ENCODE results near the gene GRM4.
"Not testable (repeated sequence)": the region's sequence is repeated elsewhere in the genome, so short reads cannot be mapped to it uniquely, and the experiment has no call there.

GRM4 gene

DNA sequence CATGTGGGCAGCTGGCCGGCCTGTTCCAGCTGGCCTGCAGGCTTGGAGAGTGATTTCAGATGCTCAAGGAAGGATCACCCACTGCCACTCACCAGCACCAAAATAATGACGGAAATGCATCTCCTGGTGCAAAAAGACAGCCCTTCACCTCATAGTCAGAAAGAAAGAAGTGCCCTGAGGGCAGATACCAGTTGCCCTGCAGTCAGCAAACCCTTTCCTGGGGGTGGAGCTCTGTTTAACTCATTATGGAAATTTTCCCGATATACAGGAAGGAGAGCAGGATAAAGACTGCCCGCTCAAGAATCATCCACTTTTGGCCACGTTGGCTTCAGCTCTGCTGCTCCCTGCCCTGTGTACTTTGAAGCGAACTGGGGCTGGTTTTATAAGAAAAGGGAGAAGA, 127.9 kb downstream of the GRM4 start:
- no peak overlapping the region for H2BK12ac ChIP-seq (ENCODE audit: low read length in 2 of 2)
- H3K14ac ChIP-seq (ENCODE audit: low read length in 2 of 2): no peak overlapping the region
- H3K18ac ChIP-seq (ENCODE audit: low read depth in 1 of 2, low read length in 2 of 2): no peak overlapping the region
- H3K27ac ChIP-seq (ENCODE audit: low read length, poor library complexity, severe bottlenecking): no peak overlapping the region
- no peak overlapping the region for H3K4ac ChIP-seq (ENCODE audit: low read depth in 1 of 2, low read length in 2 of 2)
- H4K8ac ChIP-seq (ENCODE audit: low read length): no peak overlapping the region
- H3K23ac ChIP-seq (ENCODE audit: low read length in 2 of 2): no peak overlapping the region
- no peak overlapping the region for H2BK15ac ChIP-seq (ENCODE audit: low read depth, poor library complexity, severe bottlenecking)
- H4K91ac ChIP-seq (ENCODE audit: low read length): no peak overlapping the region
- no peak overlapping the region for H2AK5ac ChIP-seq (ENCODE audit: low read length, severe bottlenecking)
- H3K79me1 ChIP-seq (replicated peaks; ENCODE audit: low read length, poor library complexity, severe bottlenecking): no peaks in the 10 kb centered on the region
- no peak for DNase-seq
- H2AFZ ChIP-seq (ENCODE audit: low read depth, low read length): no peak overlapping the region
- H3K4me3 ChIP-seq (ENCODE audit: insufficient read depth in 1 of 2, low read depth in 1 of 2, low read length in 2 of 2): no peak overlapping the region
- H3K4me2 ChIP-seq (ENCODE audit: low read length, poor library complexity, severe bottlenecking): no peak overlapping the region
- no peak overlapping the region for H2BK5ac ChIP-seq (ENCODE audit: low read depth, low read length, poor library complexity, severe bottlenecking)
- H3K4me1 ChIP-seq (ENCODE audit: control insufficient read depth, insufficient read depth, low read depth, low read length): no peaks in the 10 kb centered on the region
- no peak overlapping the region for H3K9ac ChIP-seq (ENCODE audit: low read length)
- 82% methylated on average over 6 of the region's 6 CpGs for WGBS
- no peaks in the 10 kb centered on the region for H3K36me3 ChIP-seq (ENCODE audit: control insufficient read depth in 1 of 2, insufficient read depth in 2 of 2, low read depth in 1 of 2, low read length in 2 of 2)
- H3K27me3 ChIP-seq (ENCODE audit: control insufficient read depth in 1 of 2, insufficient read depth in 1 of 2, low read length in 2 of 2): peaks cover 19 to 70% of the 10 kb centered on the region in 2 experiments
- H2BK120ac ChIP-seq (ENCODE audit: low read depth, low read length): no peak overlapping the region
- no peaks in the 10 kb centered on the region for H3K9me3 ChIP-seq (ENCODE audit: control insufficient read depth, low read length)

- H3K27ac ChIP-seq (ENCODE audit: low read length, poor library complexity, severe bottlenecking): no peak overlapping the region
- no peak overlapping the region for H4K91ac ChIP-seq (ENCODE audit: low read length)
- no peak overlapping the region for H2AFZ ChIP-seq (ENCODE audit: low read depth, low read length)
- H2BK12ac ChIP-seq (ENCODE audit: low read length in 2 of 2): no peak overlapping the region
- no peak overlapping the region for H2BK15ac ChIP-seq (ENCODE audit: low read depth, poor library complexity, severe bottlenecking)
- H3K4ac ChIP-seq (ENCODE audit: low read depth in 1 of 2, low read length in 2 of 2): no peak overlapping the region
- no peaks in the 10 kb centered on the region for H3K36me3 ChIP-seq (ENCODE audit: control insufficient read depth in 1 of 2, insufficient read depth in 2 of 2, low read depth in 1 of 2, low read length in 2 of 2)
- H3K14ac ChIP-seq (ENCODE audit: low read length in 2 of 2): no peak overlapping the region
- no peak overlapping the region for H3K18ac ChIP-seq (ENCODE audit: low read depth in 1 of 2, low read length in 2 of 2)
- H3K79me1 ChIP-seq (replicated peaks; ENCODE audit: low read length, poor library complexity, severe bottlenecking): no peaks in the 10 kb centered on the region
- H3K4me2 ChIP-seq (ENCODE audit: low read length, poor library complexity, severe bottlenecking): no peak overlapping the region
- H2BK120ac ChIP-seq (ENCODE audit: low read depth, low read length): no peak overlapping the region
- no peaks in the 10 kb centered on the region for H3K4me1 ChIP-seq (ENCODE audit: control insufficient read depth, insufficient read depth, low read depth, low read length)
- H2BK5ac ChIP-seq (ENCODE audit: low read depth, low read length, poor library complexity, severe bottlenecking): no peak overlapping the region
- H3K23ac ChIP-seq (ENCODE audit: low read length in 2 of 2): no peak overlapping the region
- DNase-seq: no peak
- peaks cover 15 to 63% of the 10 kb centered on the region in 2 experiments for H3K27me3 ChIP-seq (ENCODE audit: control insufficient read depth in 1 of 2, insufficient read depth in 1 of 2, low read length in 2 of 2)
- H2AK5ac ChIP-seq (ENCODE audit: low read length, severe bottlenecking): no peak overlapping the region
- peaks cover 2% of the 10 kb centered on the region for H3K9me3 ChIP-seq (ENCODE audit: control insufficient read depth, low read length)
- no peak overlapping the region for H4K8ac ChIP-seq (ENCODE audit: low read length)
- H3K9ac ChIP-seq (ENCODE audit: low read length): no peak overlapping the region
- no peak overlapping the region for H3K4me3 ChIP-seq (ENCODE audit: insufficient read depth in 1 of 2, low read depth in 1 of 2, low read length in 2 of 2)
- 96% methylated on average over 51 of the region's 54 CpGs for whole genome bisulfite sequencing
Observed at GRCh38 chr6:34017106-34017805, 128.6 kb downstream of the GRM4 start.

DNA sequence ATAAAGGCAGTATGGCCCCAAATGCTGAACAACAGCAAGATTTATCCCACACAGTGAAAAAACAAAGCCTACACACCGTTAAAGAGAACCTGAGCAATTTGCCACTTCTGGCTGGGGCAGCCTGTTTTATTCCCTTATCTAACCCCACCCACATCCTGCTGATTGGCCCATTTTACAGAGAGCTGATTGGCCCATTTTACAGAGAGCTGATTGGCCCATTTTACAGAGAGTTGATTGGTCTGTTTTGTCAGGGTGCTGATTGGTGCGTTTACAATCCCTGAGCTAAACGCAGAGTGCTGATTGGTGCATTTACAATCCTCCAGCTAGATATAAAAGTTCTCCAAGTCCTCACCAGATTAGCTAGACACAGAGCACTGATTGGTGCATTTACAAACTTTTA, 129.3 kb downstream of the GRM4 start:
- H2BK12ac ChIP-seq (ENCODE audit: low read length in 2 of 2); H3K36me3 ChIP-seq (ENCODE audit: control insufficient read depth in 1 of 2, insufficient read depth in 2 of 2, low read depth in 1 of 2, low read length in 2 of 2): not testable (repeated sequence)
- 93% methylated on average over 3 of the region's 3 CpGs for WGBS

GRCh38 chr6:34015586-34015985, 130.3 kb downstream of the GRM4 start:
- WGBS: 64% methylated on average over 6 of the region's 6 CpGs

More for the DNA sequence above, 129.3 kb downstream of the GRM4 start:
- H2AK5ac ChIP-seq (ENCODE audit: low read length, severe bottlenecking); H4K8ac ChIP-seq (ENCODE audit: low read length); H3K4me3 ChIP-seq (ENCODE audit: insufficient read depth in 1 of 2, low read depth in 1 of 2, low read length in 2 of 2); DNase-seq; H2BK15ac ChIP-seq (ENCODE audit: low read depth, poor library complexity, severe bottlenecking); H3K23ac ChIP-seq (ENCODE audit: low read length in 2 of 2); H3K18ac ChIP-seq (ENCODE audit: low read depth in 1 of 2, low read length in 2 of 2); H2BK5ac ChIP-seq (ENCODE audit: low read depth, low read length, poor library complexity, severe bottlenecking); H2BK120ac ChIP-seq (ENCODE audit: low read depth, low read length); H3K27ac ChIP-seq (ENCODE audit: low read length, poor library complexity, severe bottlenecking); H3K9ac ChIP-seq (ENCODE audit: low read length); H3K4ac ChIP-seq (ENCODE audit: low read depth in 1 of 2, low read length in 2 of 2); H3K79me1 ChIP-seq (replicated peaks; ENCODE audit: low read length, poor library complexity, severe bottlenecking); H3K14ac ChIP-seq (ENCODE audit: low read length in 2 of 2); H3K9me3 ChIP-seq (ENCODE audit: control insufficient read depth, low read length); H2AFZ ChIP-seq (ENCODE audit: low read depth, low read length); H3K4me2 ChIP-seq (ENCODE audit: low read length, poor library complexity, severe bottlenecking); H4K91ac ChIP-seq (ENCODE audit: low read length); H3K4me1 ChIP-seq (ENCODE audit: control insufficient read depth, insufficient read depth, low read depth, low read length): not testable (repeated sequence)
- H3K27me3 ChIP-seq (ENCODE audit: control insufficient read depth in 1 of 2, insufficient read depth in 1 of 2, low read length in 2 of 2): peaks cover 14 to 62% of the 10 kb centered on the region in 2 experiments

More at GRCh38 chr6:34015586-34015985, 130.3 kb downstream of the GRM4 start:
- H3K27ac ChIP-seq (ENCODE audit: low read length, poor library complexity, severe bottlenecking): no peak overlapping the region
- no peak overlapping the region for H3K23ac ChIP-seq (ENCODE audit: low read length in 2 of 2)
- no peak overlapping the region for H2BK5ac ChIP-seq (ENCODE audit: low read depth, low read length, poor library complexity, severe bottlenecking)
- no peak overlapping the region for H4K91ac ChIP-seq (ENCODE audit: low read length)
- H2AK5ac ChIP-seq (ENCODE audit: low read length, severe bottlenecking): no peak overlapping the region
- H3K4me2 ChIP-seq (ENCODE audit: low read length, poor library complexity, severe bottlenecking): no peak overlapping the region
- H3K79me1 ChIP-seq (replicated peaks; ENCODE audit: low read length, poor library complexity, severe bottlenecking): no peaks in the 10 kb centered on the region
- H3K36me3 ChIP-seq (ENCODE audit: control insufficient read depth in 1 of 2, insufficient read depth in 2 of 2, low read depth in 1 of 2, low read length in 2 of 2): no peaks in the 10 kb centered on the region
- H2BK12ac ChIP-seq (ENCODE audit: low read length in 2 of 2): no peak overlapping the region
- no peak overlapping the region for H2BK15ac ChIP-seq (ENCODE audit: low read depth, poor library complexity, severe bottlenecking)
- H2BK120ac ChIP-seq (ENCODE audit: low read depth, low read length): no peak overlapping the region
- DNase-seq: no peak
- no peak overlapping the region for H2AFZ ChIP-seq (ENCODE audit: low read depth, low read length)
- no peak overlapping the region for H3K4ac ChIP-seq (ENCODE audit: low read depth in 1 of 2, low read length in 2 of 2)
- H3K27me3 ChIP-seq (ENCODE audit: control insufficient read depth in 1 of 2, insufficient read depth in 1 of 2, low read length in 2 of 2): peaks cover 10 to 62% of the 10 kb centered on the region in 2 experiments
- H3K4me1 ChIP-seq (ENCODE audit: control insufficient read depth, insufficient read depth, low read depth, low read length): no peaks in the 10 kb centered on the region
- no peak overlapping the region for H4K8ac ChIP-seq (ENCODE audit: low read length)
- H3K18ac ChIP-seq (ENCODE audit: low read depth in 1 of 2, low read length in 2 of 2): no peak overlapping the region
- no peak overlapping the region for H3K4me3 ChIP-seq (ENCODE audit: insufficient read depth in 1 of 2, low read depth in 1 of 2, low read length in 2 of 2)
- H3K9ac ChIP-seq (ENCODE audit: low read length): no peak overlapping the region
- peaks cover 18% of the 10 kb centered on the region for H3K9me3 ChIP-seq (ENCODE audit: control insufficient read depth, low read length)
- no peak overlapping the region for H3K14ac ChIP-seq (ENCODE audit: low read length in 2 of 2)

All from mesenchymal stem cell (in vitro differentiated cells and primary cell).